HepG2 (cell line): ENCODE data around the gene ITGB7. TPM values are rescaled to one million over a fixed set of nuclear protein-coding genes. Genes with fewer than 3 reads are reported as not detected.

Experiments
- CBX2 ChIP-seq, 2 experiments: fragments of 200-600 bp in 1 of 2; sonication (generic); formaldehyde crosslinking in 1 of 2; IDR thresholded peaks; 2 replicates each; pipeline versions ENCODE4 v1.7.0 to v1.8.1; 2018 to 2022; ENCODE audit warnings: low read depth in 2 of 2, low read length in 1 of 2, mild to moderate bottlenecking in 1 of 2, missing genetic modification reagents in 1 of 2
- SIN3A ChIP-seq: IDR thresholded peaks from 2 replicates; pipeline ENCODE4 v1.6.1; 2011; ENCODE audit warnings: low read depth, mild to moderate bottlenecking, control low read depth, low read length, borderline replicate concordance
- ZBTB20 ChIP-seq: sonication (generic); formaldehyde crosslinking; IDR thresholded peaks from 2 replicates; pipeline ENCODE4 v1.8.1; 2023; ENCODE audit warnings: missing genetic modification reagents, low read depth, mild to moderate bottlenecking, borderline replicate concordance
- ZNF205 ChIP-seq: IDR thresholded peaks from 2 replicates; pipeline ENCODE4 v1.6.1; 2018; ENCODE audit warnings: missing biosample characterization, missing genetic modification reagents
- ZNF709 ChIP-seq: sonication (generic); formaldehyde crosslinking; IDR thresholded peaks from 2 replicates; pipeline ENCODE4 v1.5.0; 2020; ENCODE audit warnings: mild to moderate bottlenecking, missing genetic modification reagents
- polyA plus RNA-seq, 8 experiments: library from polyadenylated mRNA; depleted of rRNA in 3 of 8; stranded (reverse) in 7 of 8; unstranded in 1 of 8; fragments of >200 nt; fragmentation: Illumina TruSeq in 4 of 8; extraction: Trizol in 4 of 8; gene quantifications; 2 replicates each; pipeline versions ENCODE4 v1.2.1 to v1.2.3, GENCODE V29; 2011 to 2016; ENCODE audit warnings: low read depth in 4 of 8, missing spikeins in 1 of 8, mixed read lengths in 1 of 8; ENCODE audit not compliant: insufficient read depth in 1 of 8
- total RNA-seq, 5 experiments: library from RNA; depleted of rRNA; stranded (reverse); fragments of >200 nt; fragmentation: Illumina TruSeq; extraction: Trizol; gene quantifications; 2 replicates each; pipeline ENCODE4 v1.2.3, GENCODE V29; 2016; ENCODE audit warnings: low read depth in 1 of 5
- TF ChIP-seq, protein P1 (sequence below): sonication (generic); formaldehyde crosslinking; IDR thresholded peaks from 2 replicates; pipeline ENCODE4 v1.9.0; 2022; ENCODE audit warnings: low read depth, missing genetic modification reagents
- TF ChIP-seq, protein P2 (sequence below): sonication (generic); formaldehyde crosslinking; IDR thresholded peaks from 2 replicates; pipeline ENCODE4 v1.4.0; 2020; ENCODE audit warnings: missing genetic modification reagents
- TF ChIP-seq, protein P3 (sequence below): sonication (generic); formaldehyde crosslinking; IDR thresholded peaks from 2 replicates; pipeline ENCODE4 v1.4.0; 2020; ENCODE audit warnings: missing genetic modification reagents
- TF ChIP-seq, protein P4 (sequence below): sonication (generic); formaldehyde crosslinking; IDR thresholded peaks from one replicate; pipeline ENCODE4 v1.5.1; 2020; ENCODE audit warnings: mild to moderate bottlenecking, missing genetic modification reagents; ENCODE audit errors: not compliant biosample characterization

ITGB7 gene
- total and polyA plus RNA-seq, 2 of the 13 experiments (the other 11 are each of a cell fraction or from before 2014, with no cell fraction given): 0.16 to 0.18 TPM

DNA sequence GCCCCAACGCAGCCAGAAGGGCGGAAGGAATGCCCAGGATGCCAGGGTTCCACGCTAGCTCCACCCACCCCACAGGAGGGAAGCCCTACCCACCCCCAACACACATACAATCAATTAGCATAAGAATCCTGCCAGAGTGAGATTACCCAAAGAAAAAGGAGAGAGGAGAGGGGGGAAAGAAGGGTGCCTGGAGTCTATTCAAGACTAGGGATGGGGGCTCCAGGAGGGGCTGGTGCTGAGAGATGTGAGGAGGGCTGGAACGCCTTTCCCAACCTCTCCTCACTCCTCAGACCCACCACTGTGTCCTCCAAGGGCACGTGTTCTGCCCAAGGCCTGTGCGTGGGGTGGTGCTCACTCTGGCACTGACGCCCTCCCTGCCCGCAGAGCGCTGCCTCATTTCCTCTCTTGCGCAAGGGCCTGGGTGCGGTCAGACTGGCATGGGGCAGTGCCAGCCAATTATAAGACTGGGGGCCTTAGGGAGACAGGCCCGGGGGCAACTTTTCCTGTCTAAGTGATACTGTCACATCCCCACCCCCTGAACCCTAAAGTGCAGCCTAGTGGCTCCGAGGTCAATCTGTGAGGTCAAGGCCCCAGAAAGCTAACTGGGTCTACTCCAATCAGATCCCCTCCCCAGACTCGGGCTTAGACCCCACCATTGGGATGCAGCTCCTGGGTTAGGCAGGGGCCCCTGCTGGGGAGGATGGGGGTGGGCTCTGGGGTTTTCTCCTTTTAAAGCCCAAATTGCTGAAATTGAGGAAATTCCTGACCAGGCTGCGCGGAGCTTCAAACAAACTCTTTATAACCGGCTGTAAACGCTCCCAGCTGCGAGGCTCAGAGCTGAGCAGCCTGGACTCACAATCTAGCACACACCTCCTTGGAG, 10.2 kb upstream of the ITGB7 start (continued):
- TF ChIP-seq, protein P1, sequence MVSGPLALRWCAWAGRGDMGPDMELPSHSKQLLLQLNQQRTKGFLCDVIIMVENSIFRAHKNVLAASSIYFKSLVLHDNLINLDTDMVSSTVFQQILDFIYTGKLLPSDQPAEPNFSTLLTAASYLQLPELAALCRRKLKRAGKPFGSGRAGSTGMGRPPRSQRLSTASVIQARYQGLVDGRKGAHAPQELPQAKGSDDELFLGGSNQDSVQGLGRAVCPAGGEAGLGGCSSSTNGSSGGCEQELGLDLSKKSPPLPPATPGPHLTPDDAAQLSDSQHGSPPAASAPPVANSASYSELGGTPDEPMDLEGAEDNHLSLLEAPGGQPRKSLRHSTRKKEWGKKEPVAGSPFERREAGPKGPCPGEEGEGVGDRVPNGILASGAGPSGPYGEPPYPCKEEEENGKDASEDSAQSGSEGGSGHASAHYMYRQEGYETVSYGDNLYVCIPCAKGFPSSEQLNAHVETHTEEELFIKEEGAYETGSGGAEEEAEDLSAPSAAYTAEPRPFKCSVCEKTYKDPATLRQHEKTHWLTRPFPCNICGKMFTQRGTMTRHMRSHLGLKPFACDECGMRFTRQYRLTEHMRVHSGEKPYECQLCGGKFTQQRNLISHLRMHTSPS (CRISPR knock-in tag): peak; percentile 94
- TF ChIP-seq, protein P2, sequence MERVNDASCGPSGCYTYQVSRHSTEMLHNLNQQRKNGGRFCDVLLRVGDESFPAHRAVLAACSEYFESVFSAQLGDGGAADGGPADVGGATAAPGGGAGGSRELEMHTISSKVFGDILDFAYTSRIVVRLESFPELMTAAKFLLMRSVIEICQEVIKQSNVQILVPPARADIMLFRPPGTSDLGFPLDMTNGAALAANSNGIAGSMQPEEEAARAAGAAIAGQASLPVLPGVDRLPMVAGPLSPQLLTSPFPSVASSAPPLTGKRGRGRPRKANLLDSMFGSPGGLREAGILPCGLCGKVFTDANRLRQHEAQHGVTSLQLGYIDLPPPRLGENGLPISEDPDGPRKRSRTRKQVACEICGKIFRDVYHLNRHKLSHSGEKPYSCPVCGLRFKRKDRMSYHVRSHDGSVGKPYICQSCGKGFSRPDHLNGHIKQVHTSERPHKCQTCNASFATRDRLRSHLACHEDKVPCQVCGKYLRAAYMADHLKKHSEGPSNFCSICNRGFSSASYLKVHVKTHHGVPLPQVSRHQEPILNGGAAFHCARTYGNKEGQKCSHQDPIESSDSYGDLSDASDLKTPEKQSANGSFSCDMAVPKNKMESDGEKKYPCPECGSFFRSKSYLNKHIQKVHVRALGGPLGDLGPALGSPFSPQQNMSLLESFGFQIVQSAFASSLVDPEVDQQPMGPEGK (CRISPR knock-in tag): peak; percentile 2; the same call in 1 of the 2 replicates
- TF ChIP-seq ZNF205 (0 out of 2 replicates have a peak, but pooled peaks have one; percentile 29), CBX2 (IDR thresholded peaks at IDR 0.05; ENCODE audit: low read depth, low read length) (no peak), CBX2 (CRISPR knock-in tag; IDR thresholded peaks at IDR 0.05; ENCODE audit: low read depth) (no peak), SIN3A (no peak), ZNF709 (CRISPR knock-in tag) (no peak), ZBTB20 (CRISPR knock-in tag) (no peak)
- TF ChIP-seq, protein P3, sequence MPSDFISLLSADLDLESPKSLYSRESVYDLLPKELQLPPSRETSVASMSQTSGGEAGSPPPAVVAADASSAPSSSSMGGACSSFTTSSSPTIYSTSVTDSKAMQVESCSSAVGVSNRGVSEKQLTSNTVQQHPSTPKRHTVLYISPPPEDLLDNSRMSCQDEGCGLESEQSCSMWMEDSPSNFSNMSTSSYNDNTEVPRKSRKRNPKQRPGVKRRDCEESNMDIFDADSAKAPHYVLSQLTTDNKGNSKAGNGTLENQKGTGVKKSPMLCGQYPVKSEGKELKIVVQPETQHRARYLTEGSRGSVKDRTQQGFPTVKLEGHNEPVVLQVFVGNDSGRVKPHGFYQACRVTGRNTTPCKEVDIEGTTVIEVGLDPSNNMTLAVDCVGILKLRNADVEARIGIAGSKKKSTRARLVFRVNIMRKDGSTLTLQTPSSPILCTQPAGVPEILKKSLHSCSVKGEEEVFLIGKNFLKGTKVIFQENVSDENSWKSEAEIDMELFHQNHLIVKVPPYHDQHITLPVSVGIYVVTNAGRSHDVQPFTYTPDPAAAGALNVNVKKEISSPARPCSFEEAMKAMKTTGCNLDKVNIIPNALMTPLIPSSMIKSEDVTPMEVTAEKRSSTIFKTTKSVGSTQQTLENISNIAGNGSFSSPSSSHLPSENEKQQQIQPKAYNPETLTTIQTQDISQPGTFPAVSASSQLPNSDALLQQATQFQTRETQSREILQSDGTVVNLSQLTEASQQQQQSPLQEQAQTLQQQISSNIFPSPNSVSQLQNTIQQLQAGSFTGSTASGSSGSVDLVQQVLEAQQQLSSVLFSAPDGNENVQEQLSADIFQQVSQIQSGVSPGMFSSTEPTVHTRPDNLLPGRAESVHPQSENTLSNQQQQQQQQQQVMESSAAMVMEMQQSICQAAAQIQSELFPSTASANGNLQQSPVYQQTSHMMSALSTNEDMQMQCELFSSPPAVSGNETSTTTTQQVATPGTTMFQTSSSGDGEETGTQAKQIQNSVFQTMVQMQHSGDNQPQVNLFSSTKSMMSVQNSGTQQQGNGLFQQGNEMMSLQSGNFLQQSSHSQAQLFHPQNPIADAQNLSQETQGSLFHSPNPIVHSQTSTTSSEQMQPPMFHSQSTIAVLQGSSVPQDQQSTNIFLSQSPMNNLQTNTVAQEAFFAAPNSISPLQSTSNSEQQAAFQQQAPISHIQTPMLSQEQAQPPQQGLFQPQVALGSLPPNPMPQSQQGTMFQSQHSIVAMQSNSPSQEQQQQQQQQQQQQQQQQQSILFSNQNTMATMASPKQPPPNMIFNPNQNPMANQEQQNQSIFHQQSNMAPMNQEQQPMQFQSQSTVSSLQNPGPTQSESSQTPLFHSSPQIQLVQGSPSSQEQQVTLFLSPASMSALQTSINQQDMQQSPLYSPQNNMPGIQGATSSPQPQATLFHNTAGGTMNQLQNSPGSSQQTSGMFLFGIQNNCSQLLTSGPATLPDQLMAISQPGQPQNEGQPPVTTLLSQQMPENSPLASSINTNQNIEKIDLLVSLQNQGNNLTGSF: no peak
- TF ChIP-seq, protein P4, sequence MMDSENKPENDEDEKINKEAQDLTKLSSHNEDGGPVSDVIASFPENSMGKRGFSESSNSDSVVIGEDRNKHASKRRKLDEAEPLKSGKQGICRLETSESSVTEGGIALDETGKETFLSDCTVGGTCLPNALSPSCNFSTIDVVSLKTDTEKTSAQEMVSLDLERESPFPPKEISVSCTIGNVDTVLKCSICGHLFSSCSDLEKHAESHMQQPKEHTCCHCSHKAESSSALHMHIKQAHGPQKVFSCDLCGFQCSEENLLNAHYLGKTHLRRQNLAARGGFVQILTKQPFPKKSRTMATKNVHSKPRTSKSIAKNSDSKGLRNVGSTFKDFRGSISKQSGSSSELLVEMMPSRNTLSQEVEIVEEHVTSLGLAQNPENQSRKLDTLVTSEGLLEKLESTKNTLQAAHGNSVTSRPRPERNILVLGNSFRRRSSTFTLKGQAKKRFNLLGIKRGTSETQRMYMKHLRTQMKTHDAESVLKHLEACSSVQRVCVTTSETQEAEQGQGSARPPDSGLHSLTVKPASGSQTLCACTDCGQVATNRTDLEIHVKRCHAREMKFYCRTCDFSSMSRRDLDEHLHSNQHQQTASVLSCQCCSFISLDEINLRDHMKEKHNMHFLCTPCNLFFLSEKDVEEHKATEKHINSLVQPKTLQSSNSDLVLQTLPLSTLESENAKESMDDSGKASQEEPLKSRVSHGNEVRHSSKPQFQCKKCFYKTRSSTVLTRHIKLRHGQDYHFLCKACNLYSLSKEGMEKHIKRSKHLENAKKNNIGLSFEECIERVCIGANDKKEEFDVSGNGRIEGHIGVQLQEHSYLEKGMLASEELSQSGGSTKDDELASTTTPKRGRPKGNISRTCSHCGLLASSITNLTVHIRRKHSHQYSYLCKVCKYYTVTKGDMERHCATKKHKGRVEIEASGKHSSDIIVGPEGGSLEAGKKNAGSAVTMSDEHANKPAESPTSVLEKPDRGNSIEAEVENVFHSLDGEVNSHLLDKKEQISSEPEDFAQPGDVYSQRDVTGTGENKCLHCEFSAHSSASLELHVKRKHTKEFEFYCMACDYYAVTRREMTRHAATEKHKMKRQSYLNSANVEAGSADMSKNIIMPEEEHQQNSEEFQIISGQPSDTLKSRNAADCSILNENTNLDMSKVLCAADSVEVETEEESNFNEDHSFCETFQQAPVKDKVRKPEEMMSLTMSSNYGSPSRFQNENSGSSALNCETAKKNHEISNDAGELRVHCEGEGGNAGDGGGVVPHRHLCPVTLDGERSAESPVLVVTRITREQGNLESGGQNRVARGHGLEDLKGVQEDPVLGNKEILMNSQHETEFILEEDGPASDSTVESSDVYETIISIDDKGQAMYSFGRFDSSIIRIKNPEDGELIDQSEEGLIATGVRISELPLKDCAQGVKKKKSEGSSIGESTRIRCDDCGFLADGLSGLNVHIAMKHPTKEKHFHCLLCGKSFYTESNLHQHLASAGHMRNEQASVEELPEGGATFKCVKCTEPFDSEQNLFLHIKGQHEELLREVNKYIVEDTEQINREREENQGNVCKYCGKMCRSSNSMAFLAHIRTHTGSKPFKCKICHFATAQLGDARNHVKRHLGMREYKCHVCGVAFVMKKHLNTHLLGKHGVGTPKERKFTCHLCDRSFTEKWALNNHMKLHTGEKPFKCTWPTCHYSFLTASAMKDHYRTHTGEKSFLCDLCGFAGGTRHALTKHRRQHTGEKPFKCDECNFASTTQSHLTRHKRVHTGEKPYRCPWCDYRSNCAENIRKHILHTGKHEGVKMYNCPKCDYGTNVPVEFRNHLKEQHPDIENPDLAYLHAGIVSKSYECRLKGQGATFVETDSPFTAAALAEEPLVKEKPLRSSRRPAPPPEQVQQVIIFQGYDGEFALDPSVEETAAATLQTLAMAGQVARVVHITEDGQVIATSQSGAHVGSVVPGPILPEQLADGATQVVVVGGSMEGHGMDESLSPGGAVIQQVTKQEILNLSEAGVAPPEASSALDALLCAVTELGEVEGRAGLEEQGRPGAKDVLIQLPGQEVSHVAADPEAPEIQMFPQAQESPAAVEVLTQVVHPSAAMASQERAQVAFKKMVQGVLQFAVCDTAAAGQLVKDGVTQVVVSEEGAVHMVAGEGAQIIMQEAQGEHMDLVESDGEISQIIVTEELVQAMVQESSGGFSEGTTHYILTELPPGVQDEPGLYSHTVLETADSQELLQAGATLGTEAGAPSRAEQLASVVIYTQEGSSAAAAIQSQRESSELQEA (CRISPR knock-in tag): no peak
